Measurements from ENCODE around the gene PTGDS.

Gene PTGDS

GRCh38 chr9:136973618-136974617, 3.4 kb upstream of the PTGDS start:
- CTCF ChIA-PET, result interaction anchor here (0.5 to 3.4 kb wide), 8 partner anchors 18 to 409 kb away, joined by 3 to 22 read pairs (median 3); no protein-coding TSS in a partner anchor
- POLR2A ChIA-PET, result interaction anchor here (1.2 kb wide), 1 partner anchor 18 kb away, joined by 6 read pairs; the partner anchor contains the start of gene PAXX
- TF ChIP-seq MZF1 (tag by site-specific recombination; IDR thresholded peaks at IDR 0.05; ENCODE audit: borderline replicate concordance) (no peak), ZNF596 (tag by site-specific recombination; IDR thresholded peaks at IDR 0.05) (no peak), ZNF830 (tag by site-specific recombination; IDR thresholded peaks at IDR 0.05; ENCODE audit: low read depth) (no peak), YY1 (tag by site-specific recombination; IDR thresholded peaks at IDR 0.05) (no peak), ZNF600 (tag by site-specific recombination; IDR thresholded peaks at IDR 0.05) (peak; percentile 77), EGR2 (tag by site-specific recombination; IDR thresholded peaks at IDR 0.05; ENCODE audit: low read depth) (peak; percentile 69), KLF1 (tag by site-specific recombination; IDR thresholded peaks at IDR 0.05) (peak; percentile 100), OSR2 (tag by site-specific recombination; IDR thresholded peaks at IDR 0.05) (no peak), ZBTB8A (tag by site-specific recombination; IDR thresholded peaks at IDR 0.05) (no peak), ZNF639 (tag by site-specific recombination; IDR thresholded peaks at IDR 0.05) (no peak), KLF8 (tag by site-specific recombination; IDR thresholded peaks at IDR 0.05) (peak; percentile 94), ZNF350 (tag by site-specific recombination; IDR thresholded peaks at IDR 0.05) (no peak), ZNF48 (tag by site-specific recombination; IDR thresholded peaks at IDR 0.05) (no peak), IKZF3 (tag by site-specific recombination; IDR thresholded peaks at IDR 0.05) (no peak), REPIN1 (tag by site-specific recombination; IDR thresholded peaks at IDR 0.05; ENCODE audit: low read depth) (no peak), ZSCAN4 (tag by site-specific recombination; IDR thresholded peaks at IDR 0.05) (no peak), ZFHX2 (tag by site-specific recombination; conservative IDR thresholded peaks at IDR 0.05) (peak; percentile 50)
- Histone ChIP-seq H3K36me3 (ENCODE audit: control insufficient read depth in 2 of 2, insufficient read depth in 1 of 2, low read length in 2 of 2) (no peaks in the 10 kb centered on the region), H3K9me3 (ENCODE audit: control insufficient read depth, insufficient read depth, low read depth, low read length) (no peaks in the 10 kb centered on the region), H3K4me3 (ENCODE audit: low read depth, low read length) (no peak overlapping the region), H3K4me1 (ENCODE audit: control insufficient read depth, insufficient read depth, low read length) (no peaks in the 10 kb centered on the region), H3K27ac (ENCODE audit: extremely low read depth, low read depth, low read length) (no peak overlapping the region)

- CTCF ChIA-PET, result interaction anchor here (0.5 to 3.4 kb wide), 12 partner anchors 10 to 614 kb away, joined by 3 to 22 read pairs (median 4); partner anchors contain the start of gene C8G
- POLR2A ChIA-PET, result interaction anchor here (0.9 to 2.5 kb wide), 3 partner anchors 17 to 54 kb away, joined by 4 to 7 read pairs (median 5); partner anchors contain the start of gene PAXX
- TF ChIP-seq ZFP3 (tag by site-specific recombination; IDR thresholded peaks at IDR 0.05; ENCODE audit: low read depth), result no peak
- TF ChIP-seq SP3 (tag by site-specific recombination; IDR thresholded peaks at IDR 0.05), result no peak
- no peak for TF ChIP-seq ZNF211 (tag by site-specific recombination; IDR thresholded peaks at IDR 0.05; ENCODE audit: low read depth)
- TF ChIP-seq ZSCAN16 (tag by site-specific recombination; IDR thresholded peaks at IDR 0.05), result no peak
- no peak for TF ChIP-seq ZNF600 (tag by site-specific recombination; IDR thresholded peaks at IDR 0.05)
- TF ChIP-seq ZNF354C (tag by site-specific recombination; IDR thresholded peaks at IDR 0.05; ENCODE audit: borderline replicate concordance, low read depth), result no peak
- no peak for TF ChIP-seq HIC1 (tag by site-specific recombination; IDR thresholded peaks at IDR 0.05)
- no peak for TF ChIP-seq ZNF830 (tag by site-specific recombination; IDR thresholded peaks at IDR 0.05; ENCODE audit: low read depth)
- TF ChIP-seq EGR2 (tag by site-specific recombination; IDR thresholded peaks at IDR 0.05; ENCODE audit: low read depth), result peak; percentile 16; the same call in 1 of the 2 replicates
- TF ChIP-seq KLF1 (tag by site-specific recombination; IDR thresholded peaks at IDR 0.05), result no peak
- TF ChIP-seq ZFHX2 (tag by site-specific recombination; conservative IDR thresholded peaks at IDR 0.05), result 0 out of 2 replicates have a peak, but pooled peaks have one; percentile 18
- TF ChIP-seq ZNF670 (tag by site-specific recombination; IDR thresholded peaks at IDR 0.05; ENCODE audit: low read depth), result no peak
- no peak for TF ChIP-seq ZNF175 (tag by site-specific recombination; IDR thresholded peaks at IDR 0.05)
Measured at GRCh38 chr9:136974817-136975535, 2.3 kb upstream of the PTGDS start.

More at GRCh38 chr9:136974817-136975535, 2.3 kb upstream of the PTGDS start:
- H3K4me1 ChIP-seq (ENCODE audit: control insufficient read depth, insufficient read depth, low read length), result no peaks in the 10 kb centered on the region
- no peak overlapping the region for H3K27ac ChIP-seq (ENCODE audit: extremely low read depth, low read depth, low read length)
- H3K4me3 ChIP-seq (ENCODE audit: low read depth, low read length), result no peak overlapping the region
- H3K36me3 ChIP-seq (ENCODE audit: control insufficient read depth in 2 of 2, insufficient read depth in 1 of 2, low read length in 2 of 2), result no peaks in the 10 kb centered on the region
- H3K9me3 ChIP-seq (ENCODE audit: control insufficient read depth, insufficient read depth, low read depth, low read length), result no peaks in the 10 kb centered on the region

All from HEK293 (cell line).